ENCODE results near the gene CCDC191. TPM values are rescaled to one million over a fixed set of nuclear protein-coding genes. Genes with fewer than 3 reads are reported as not detected.

The CCDC191 gene
- total and polyA plus RNA-seq, 10 donors, result 4.2 to 11.0 (median 8.2) TPM

GRCh38 chr3:114033721-114034120, 22.6 kb downstream of the CCDC191 start:
- H3K27me3 ChIP-seq (replicated peaks in 1 of 7), result no peaks in the 10 kb centered on the region
- H3K36me3 ChIP-seq, result peaks cover 0 to 55% (median 0%) of the 10 kb centered on the region in 6 donors
- H3K9me3 ChIP-seq, result no peaks in the 10 kb centered on the region
- no peak overlapping the region for H3K4me3 ChIP-seq
- 62 to 86% (median 76%) methylated on average over 1 of the region's 1 CpG for WGBS, 5 donors
- no peak for DNase-seq
- intact Hi-C loops (cut with DNase I; ENCODE audit: low total_unique reads), result no loop called here
- TF ChIP-seq CTCF (IDR thresholded peaks at IDR 0.05 in 8 of 11, conservative IDR thresholded peaks at IDR 0.05 in 3 of 11) (no peak), POLR2AphosphoS5 (IDR thresholded peaks at IDR 0.05) (no peak), POLR2A (IDR thresholded peaks at IDR 0.05) (no peak)
- no peaks in the 10 kb centered on the region for H3K4me1 ChIP-seq
- no peak overlapping the region for H3K27ac ChIP-seq

GRCh38 chr3:114026331-114026730, 30.0 kb downstream of the CCDC191 start:
- Histone ChIP-seq H3K4me1 (no peaks in the 10 kb centered on the region), H3K27ac (no peak overlapping the region), H3K9me3 (no peaks in the 10 kb centered on the region), H3K4me3 (no peak overlapping the region), H3K27me3 (replicated peaks in 1 of 7) (no peaks in the 10 kb centered on the region), H3K36me3 (peaks cover 0 to 3% (median 0%) of the 10 kb centered on the region in 6 donors)
- intact Hi-C loops (cut with DNase I; ENCODE audit: low total_unique reads), result no loop called here
- WGBS, 5 donors, result 69 to 85% (median 79%) methylated on average over 2 of the region's 2 CpGs
- TF ChIP-seq POLR2AphosphoS5 (IDR thresholded peaks at IDR 0.05), result no peak
- no peak for TF ChIP-seq POLR2A (IDR thresholded peaks at IDR 0.05)
- no peak for TF ChIP-seq CTCF (IDR thresholded peaks at IDR 0.05 in 8 of 11, conservative IDR thresholded peaks at IDR 0.05 in 3 of 11)
- no peak for DNase-seq

- Histone ChIP-seq H3K27ac (no peak overlapping the region), H3K9me3 (no peaks in the 10 kb centered on the region), H3K4me1 (no peaks in the 10 kb centered on the region), H3K4me3 (no peak overlapping the region), H3K36me3 (no peaks in the 10 kb centered on the region), H3K27me3 (replicated peaks in 1 of 7) (no peaks in the 10 kb centered on the region)
- 93 to 100% (median 96%) methylated on average over 2 of the region's 2 CpGs for WGBS, 5 donors
- no peak for DNase-seq
- intact Hi-C loops (cut with DNase I; ENCODE audit: low total_unique reads), result no loop called here
- TF ChIP-seq CTCF (IDR thresholded peaks at IDR 0.05 in 8 of 11, conservative IDR thresholded peaks at IDR 0.05 in 3 of 11), result no peak
- TF ChIP-seq POLR2A (IDR thresholded peaks at IDR 0.05), result no peak
- TF ChIP-seq POLR2AphosphoS5 (IDR thresholded peaks at IDR 0.05), result no peak
Measured at GRCh38 chr3:114025451-114025850, 30.9 kb downstream of the CCDC191 start.

- H3K36me3 ChIP-seq, result no peaks in the 10 kb centered on the region
- H3K4me1 ChIP-seq, result no peaks in the 10 kb centered on the region
- WGBS, 5 donors, result 91 to 95% (median 94%) methylated on average over 4 of the region's 4 CpGs
- intact Hi-C loops (cut with DNase I; ENCODE audit: low total_unique reads), result no loop called here
- no peaks in the 10 kb centered on the region for H3K9me3 ChIP-seq
- TF ChIP-seq POLR2A (IDR thresholded peaks at IDR 0.05) (no peak), CTCF (IDR thresholded peaks at IDR 0.05 in 8 of 11, conservative IDR thresholded peaks at IDR 0.05 in 3 of 11) (no peak), POLR2AphosphoS5 (IDR thresholded peaks at IDR 0.05) (no peak)
- H3K27ac ChIP-seq, result no peak overlapping the region
- no peak for DNase-seq
- H3K4me3 ChIP-seq, result no peak overlapping the region
- no peaks in the 10 kb centered on the region for H3K27me3 ChIP-seq (replicated peaks in 1 of 7)
Measured at GRCh38 chr3:114022145-114022802, 34.1 kb downstream of the CCDC191 start.
